Hepatocyte (in vitro differentiated cells): ENCODE data around the gene GATAD1.

Experiments
- CTCF ChIP-seq: fragments of 200-600 bp; sonication (generic); IDR thresholded peaks from 2 replicates; pipeline ENCODE4 v1.5.1; 2016; ENCODE audit warnings: antibody characterized with exemption, mild to moderate bottlenecking; ENCODE audit not compliant: poor library complexity
- EZH2 ChIP-seq: fragments of 200-600 bp; sonication (generic); IDR thresholded peaks from 2 replicates; pipeline ENCODE4 v1.6.1; 2016; ENCODE audit warnings: antibody characterized with exemption, mild to moderate bottlenecking, borderline replicate concordance

GRCh38 chr7:92400013-92400412 lies 47.3 kb upstream of the GATAD1 start:
- TF ChIP-seq CTCF (no peak), EZH2 (no peak)
